Astrocyte (in vitro differentiated cells and primary cell): ENCODE measurements around the gene ACOX3.

Experiments
- EZH2 ChIP-seq: IDR thresholded peaks from 2 replicates; pipeline ENCODE4 v1.6.1; 2012; ENCODE audit warnings: mild to moderate bottlenecking, low read length, inconsistent platforms; ENCODE audit not compliant: insufficient read depth
- TF ChIP-seq, protein P1 (sequence below): IDR thresholded peaks from 2 replicates; pipeline ENCODE4 v1.5.1; 2011; ENCODE audit warnings: low read depth, mild to moderate bottlenecking, inconsistent platforms, low read length, moderate library complexity; ENCODE audit not compliant: insufficient read depth

- TF ChIP-seq, protein P1, sequence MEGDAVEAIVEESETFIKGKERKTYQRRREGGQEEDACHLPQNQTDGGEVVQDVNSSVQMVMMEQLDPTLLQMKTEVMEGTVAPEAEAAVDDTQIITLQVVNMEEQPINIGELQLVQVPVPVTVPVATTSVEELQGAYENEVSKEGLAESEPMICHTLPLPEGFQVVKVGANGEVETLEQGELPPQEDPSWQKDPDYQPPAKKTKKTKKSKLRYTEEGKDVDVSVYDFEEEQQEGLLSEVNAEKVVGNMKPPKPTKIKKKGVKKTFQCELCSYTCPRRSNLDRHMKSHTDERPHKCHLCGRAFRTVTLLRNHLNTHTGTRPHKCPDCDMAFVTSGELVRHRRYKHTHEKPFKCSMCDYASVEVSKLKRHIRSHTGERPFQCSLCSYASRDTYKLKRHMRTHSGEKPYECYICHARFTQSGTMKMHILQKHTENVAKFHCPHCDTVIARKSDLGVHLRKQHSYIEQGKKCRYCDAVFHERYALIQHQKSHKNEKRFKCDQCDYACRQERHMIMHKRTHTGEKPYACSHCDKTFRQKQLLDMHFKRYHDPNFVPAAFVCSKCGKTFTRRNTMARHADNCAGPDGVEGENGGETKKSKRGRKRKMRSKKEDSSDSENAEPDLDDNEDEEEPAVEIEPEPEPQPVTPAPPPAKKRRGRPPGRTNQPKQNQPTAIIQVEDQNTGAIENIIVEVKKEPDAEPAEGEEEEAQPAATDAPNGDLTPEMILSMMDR = no peak
- TF ChIP-seq EZH2 = no peak
Observed at GRCh38 chr4:8356856-8357255, 83.7 kb downstream of the ACOX3 start.
